DND-41 (cell line): ENCODE results near the gene ARMC3.

Experiments used
- ATAC-seq: fragments of 200-7000 bp; cut with Tn5 transposase; 3 replicates; pipeline ENCODE4 v1.9.1; 2021; ENCODE audit warnings: low read depth; ENCODE audit not compliant: insufficient read depth
- DNase-seq: peaks from one replicate; pipeline ENCODE4 v3.0.0-alpha.2; 2020
- H2AFZ ChIP-seq: 2 replicates; pipeline ENCODE4 v1.6.0; 2012; ENCODE audit warnings: low read depth, low read length
- H3K27ac ChIP-seq: 2 replicates; pipeline ENCODE4 v1.5.1; 2012; ENCODE audit warnings: low read length, inconsistent platforms
- H3K27me3 ChIP-seq: fragments of 200-600 bp; sonication (generic); 2 replicates; pipeline ENCODE4 v1.6.0; 2012; ENCODE audit warnings: low read length, mild to moderate bottlenecking, inconsistent platforms; ENCODE audit not compliant: insufficient read depth, poor library complexity
- H3K36me3 ChIP-seq: 2 replicates; pipeline ENCODE4 v1.5.1; 2012; ENCODE audit warnings: low read length, inconsistent platforms; ENCODE audit not compliant: insufficient read depth
- H3K4me1 ChIP-seq: 2 replicates; pipeline ENCODE4 v1.5.1; 2012; ENCODE audit warnings: mild to moderate bottlenecking, low read length; ENCODE audit not compliant: insufficient read depth
- H3K4me2 ChIP-seq: 2 replicates; pipeline ENCODE4 v1.6.0; 2012; ENCODE audit warnings: mild to moderate bottlenecking, moderate library complexity, low read length, inconsistent platforms; ENCODE audit not compliant: insufficient read depth
- H3K4me3 ChIP-seq, 2 experiments: fragments of 200-600 bp in 1 of 2; shearing (Covaris generic) in 1 of 2; 2 replicates each; pipeline ENCODE4 v1.5.1; 2012 to 2016; ENCODE audit warnings: inconsistent platforms in 2 of 2, low read length in 2 of 2, mild to moderate bottlenecking in 2 of 2, low read depth in 1 of 2, moderate library complexity in 1 of 2
- H3K79me2 ChIP-seq: 2 replicates; pipeline ENCODE4 v1.6.0; 2012; ENCODE audit warnings: low read length, inconsistent platforms; ENCODE audit not compliant: insufficient read depth
- H3K9ac ChIP-seq: 2 replicates; pipeline ENCODE4 v1.6.0; 2012; ENCODE audit warnings: low read depth, mild to moderate bottlenecking, inconsistent platforms, low read length, moderate library complexity
- H3K9me3 ChIP-seq: 2 replicates; pipeline ENCODE4 v1.5.1; 2012; ENCODE audit warnings: low read length, moderate library complexity, mild to moderate bottlenecking, inconsistent platforms; ENCODE audit not compliant: insufficient read depth, severe bottlenecking
- H4K20me1 ChIP-seq: 2 replicates; pipeline ENCODE4 v1.6.0; 2012; ENCODE audit warnings: low read length; ENCODE audit not compliant: insufficient read depth
- EZH2 ChIP-seq: IDR thresholded peaks from 3 replicates; pipeline ENCODE4 v1.6.1; 2012; ENCODE audit warnings: borderline replicate concordance, low read depth, mild to moderate bottlenecking, moderate library complexity, low read length, inconsistent platforms; ENCODE audit not compliant: severe bottlenecking
- TF ChIP-seq, protein P1 (sequence below): IDR thresholded peaks from 2 replicates; pipeline ENCODE4 v1.5.1; 2012; ENCODE audit warnings: borderline replicate concordance, low read length, moderate library complexity, mild to moderate bottlenecking; ENCODE audit not compliant: poor library complexity, severe bottlenecking; ENCODE audit errors: extremely low read depth

The ARMC3 gene

DNA sequence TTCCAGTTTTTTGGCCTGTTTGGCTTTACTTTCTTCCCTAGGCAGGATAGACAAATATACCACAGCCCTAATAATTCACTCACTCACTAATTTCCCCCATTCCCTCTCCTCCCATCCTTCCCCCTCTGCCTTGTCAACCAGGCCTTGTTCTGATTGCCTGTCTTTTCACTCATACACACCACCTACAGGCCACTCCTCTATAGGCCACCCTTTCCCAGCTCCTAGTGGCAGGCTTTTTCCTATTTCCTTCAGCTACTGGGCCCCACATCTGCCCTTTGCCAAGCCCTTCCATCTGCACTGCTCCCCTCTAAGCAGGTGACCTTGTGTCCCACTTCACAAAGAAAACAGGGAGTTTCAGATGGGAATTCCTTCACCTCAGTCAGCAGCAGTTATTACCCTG, 107.7 kb downstream of the ARMC3 start:
- TF ChIP-seq, protein P1, sequence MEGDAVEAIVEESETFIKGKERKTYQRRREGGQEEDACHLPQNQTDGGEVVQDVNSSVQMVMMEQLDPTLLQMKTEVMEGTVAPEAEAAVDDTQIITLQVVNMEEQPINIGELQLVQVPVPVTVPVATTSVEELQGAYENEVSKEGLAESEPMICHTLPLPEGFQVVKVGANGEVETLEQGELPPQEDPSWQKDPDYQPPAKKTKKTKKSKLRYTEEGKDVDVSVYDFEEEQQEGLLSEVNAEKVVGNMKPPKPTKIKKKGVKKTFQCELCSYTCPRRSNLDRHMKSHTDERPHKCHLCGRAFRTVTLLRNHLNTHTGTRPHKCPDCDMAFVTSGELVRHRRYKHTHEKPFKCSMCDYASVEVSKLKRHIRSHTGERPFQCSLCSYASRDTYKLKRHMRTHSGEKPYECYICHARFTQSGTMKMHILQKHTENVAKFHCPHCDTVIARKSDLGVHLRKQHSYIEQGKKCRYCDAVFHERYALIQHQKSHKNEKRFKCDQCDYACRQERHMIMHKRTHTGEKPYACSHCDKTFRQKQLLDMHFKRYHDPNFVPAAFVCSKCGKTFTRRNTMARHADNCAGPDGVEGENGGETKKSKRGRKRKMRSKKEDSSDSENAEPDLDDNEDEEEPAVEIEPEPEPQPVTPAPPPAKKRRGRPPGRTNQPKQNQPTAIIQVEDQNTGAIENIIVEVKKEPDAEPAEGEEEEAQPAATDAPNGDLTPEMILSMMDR, result peak; percentile 28
- no peak for TF ChIP-seq EZH2
- H3K27me3 ChIP-seq, result peaks cover 8% of the 10 kb centered on the region
- H3K36me3 ChIP-seq, result no peaks in the 10 kb centered on the region
- no peaks in the 10 kb centered on the region for H3K4me1 ChIP-seq
- no peak overlapping the region for H2AFZ ChIP-seq
- H3K4me3 ChIP-seq, result no peak overlapping the region
- H3K9me3 ChIP-seq, result no peaks in the 10 kb centered on the region
- no peaks in the 10 kb centered on the region for H4K20me1 ChIP-seq
- H3K4me2 ChIP-seq, result no peak overlapping the region
- H3K79me2 ChIP-seq, result no peaks in the 10 kb centered on the region
- no peak for ATAC-seq
- no peak for DNase-seq
- H3K27ac ChIP-seq, result no peak overlapping the region
- H3K9ac ChIP-seq, result no peak overlapping the region

DNA sequence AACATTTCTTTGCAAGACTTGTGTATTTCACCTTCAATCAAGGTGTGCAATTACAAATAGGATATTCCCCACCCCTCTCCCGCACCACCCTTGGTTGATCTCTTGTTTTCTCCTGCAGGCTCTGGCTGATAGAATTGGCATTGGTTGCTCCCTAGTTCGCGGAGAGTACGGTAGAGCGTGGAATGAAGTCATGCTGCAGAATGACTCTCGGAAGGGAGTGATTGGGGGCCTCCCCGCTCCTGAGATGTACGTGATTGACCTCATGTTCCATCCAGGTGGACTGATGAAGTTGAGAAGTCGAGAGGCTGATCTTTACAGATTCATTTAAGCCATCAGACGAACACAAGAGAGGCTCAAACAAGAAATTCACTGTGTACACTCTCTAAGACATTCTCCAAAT, 109.3 kb downstream of the ARMC3 start:
- TF ChIP-seq, protein P1, result no peak
- no peak for TF ChIP-seq EZH2
- Histone ChIP-seq H4K20me1 (no peaks in the 10 kb centered on the region), H3K36me3 (no peaks in the 10 kb centered on the region), H3K4me3 (no peak overlapping the region), H2AFZ (no peak overlapping the region), H3K9ac (no peak overlapping the region), H3K4me2 (no peak overlapping the region), H3K79me2 (no peaks in the 10 kb centered on the region), H3K9me3 (no peaks in the 10 kb centered on the region), H3K27ac (no peak overlapping the region), H3K27me3 (peaks cover 6% of the 10 kb centered on the region), H3K4me1 (no peaks in the 10 kb centered on the region)
- no peak for ATAC-seq
- no peak for DNase-seq

DNA sequence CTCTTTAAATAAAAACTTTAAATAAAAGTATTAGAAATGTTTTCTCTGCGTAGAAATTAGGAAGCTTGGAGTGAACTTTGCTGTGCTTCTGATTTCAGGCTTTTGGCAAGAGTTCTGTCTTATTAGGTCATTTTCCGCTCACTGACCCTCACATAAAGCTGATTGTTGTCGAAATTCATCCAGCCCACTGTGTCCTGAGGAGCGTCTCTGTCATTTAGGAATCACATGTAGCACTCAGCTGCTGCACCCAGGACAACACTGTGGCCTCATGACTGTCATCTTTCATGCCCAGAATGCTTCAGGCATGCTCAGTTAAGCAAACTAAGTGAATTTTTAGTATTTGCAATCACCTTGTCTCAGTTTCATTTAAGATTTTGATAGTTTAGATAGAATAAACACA, 109.7 kb downstream of the ARMC3 start:
- Histone ChIP-seq H3K9ac (no peak overlapping the region), H3K9me3 (no peaks in the 10 kb centered on the region), H2AFZ (no peak overlapping the region), H3K79me2 (no peaks in the 10 kb centered on the region), H3K27me3 (peaks cover 10% of the 10 kb centered on the region), H4K20me1 (no peaks in the 10 kb centered on the region), H3K4me2 (no peak overlapping the region), H3K4me1 (no peaks in the 10 kb centered on the region), H3K36me3 (no peaks in the 10 kb centered on the region), H3K27ac (no peak overlapping the region), H3K4me3 (no peak overlapping the region)
- TF ChIP-seq EZH2, result no peak
- TF ChIP-seq, protein P1, result no peak
- DNase-seq (no peak), ATAC-seq (no peak)

DNA sequence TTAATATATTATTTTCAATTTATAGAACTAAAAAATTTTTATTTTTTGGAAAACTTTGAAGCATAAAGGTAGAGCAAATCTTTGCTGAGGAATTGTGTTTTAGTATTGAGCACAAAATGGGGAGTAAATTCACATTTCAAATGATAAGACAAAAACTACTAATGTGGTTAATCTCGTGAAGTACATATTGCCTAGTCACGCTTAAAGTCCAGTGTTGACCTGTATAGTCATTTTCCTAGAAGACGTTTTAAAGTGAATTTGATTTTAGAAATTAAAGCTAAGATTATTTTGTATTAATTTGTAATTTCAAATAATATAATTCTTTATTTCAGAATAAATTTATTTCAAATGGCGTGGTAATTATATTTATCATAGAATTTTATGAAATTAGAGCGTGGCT, 110.3 kb downstream of the ARMC3 start:
- Histone ChIP-seq H3K9ac (no peak overlapping the region), H3K79me2 (no peaks in the 10 kb centered on the region), H3K4me3 (no peak overlapping the region), H3K4me1 (no peaks in the 10 kb centered on the region), H4K20me1 (no peaks in the 10 kb centered on the region), H3K27ac (no peak overlapping the region), H2AFZ (no peak overlapping the region), H3K9me3 (no peaks in the 10 kb centered on the region), H3K4me2 (no peak overlapping the region), H3K36me3 (no peaks in the 10 kb centered on the region), H3K27me3 (peaks cover 11% of the 10 kb centered on the region)
- TF ChIP-seq EZH2, result no peak
- TF ChIP-seq, protein P1, result no peak
- DNase-seq (no peak), ATAC-seq (no peak)
